HG02981 (cell line): ENCODE data around the gene ST3GAL4.
A peak's percentile ranks its signal among the peaks of the same experiment; 100 is the strongest.
"Not testable (repeated sequence)": the region's sequence is repeated elsewhere in the genome, so short reads cannot be mapped to it uniquely, and the experiment has no call there.

Source experiments
- ATAC-seq: cut with Tn5 transposase; IDR thresholded peaks from one replicate; pipeline ENCODE4 v1.9.1; 2021; ENCODE audit warnings: mild to moderate bottlenecking, moderate library complexity; ENCODE audit not compliant: unreplicated experiment

The ST3GAL4 gene

DNA sequence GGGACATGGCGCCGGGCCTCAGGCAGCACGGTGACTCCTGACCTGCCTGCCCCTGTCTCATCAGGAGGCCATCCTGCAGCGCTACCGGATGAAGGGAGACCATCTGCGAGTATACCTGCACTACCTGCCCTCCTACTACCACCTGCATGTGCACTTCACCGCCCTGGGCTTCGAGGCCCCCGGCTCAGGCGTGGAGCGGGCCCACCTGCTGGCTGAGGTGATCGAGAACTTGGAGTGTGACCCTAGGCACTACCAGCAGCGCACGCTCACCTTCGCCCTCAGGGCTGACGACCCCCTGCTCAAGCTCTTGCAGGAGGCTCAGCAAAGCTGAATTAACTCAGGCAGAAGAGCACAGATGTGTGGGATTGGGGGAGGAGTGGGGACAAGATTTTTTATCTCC lies 10.2 kb upstream of the ST3GAL4 start:
- ATAC-seq = no peak

DNA sequence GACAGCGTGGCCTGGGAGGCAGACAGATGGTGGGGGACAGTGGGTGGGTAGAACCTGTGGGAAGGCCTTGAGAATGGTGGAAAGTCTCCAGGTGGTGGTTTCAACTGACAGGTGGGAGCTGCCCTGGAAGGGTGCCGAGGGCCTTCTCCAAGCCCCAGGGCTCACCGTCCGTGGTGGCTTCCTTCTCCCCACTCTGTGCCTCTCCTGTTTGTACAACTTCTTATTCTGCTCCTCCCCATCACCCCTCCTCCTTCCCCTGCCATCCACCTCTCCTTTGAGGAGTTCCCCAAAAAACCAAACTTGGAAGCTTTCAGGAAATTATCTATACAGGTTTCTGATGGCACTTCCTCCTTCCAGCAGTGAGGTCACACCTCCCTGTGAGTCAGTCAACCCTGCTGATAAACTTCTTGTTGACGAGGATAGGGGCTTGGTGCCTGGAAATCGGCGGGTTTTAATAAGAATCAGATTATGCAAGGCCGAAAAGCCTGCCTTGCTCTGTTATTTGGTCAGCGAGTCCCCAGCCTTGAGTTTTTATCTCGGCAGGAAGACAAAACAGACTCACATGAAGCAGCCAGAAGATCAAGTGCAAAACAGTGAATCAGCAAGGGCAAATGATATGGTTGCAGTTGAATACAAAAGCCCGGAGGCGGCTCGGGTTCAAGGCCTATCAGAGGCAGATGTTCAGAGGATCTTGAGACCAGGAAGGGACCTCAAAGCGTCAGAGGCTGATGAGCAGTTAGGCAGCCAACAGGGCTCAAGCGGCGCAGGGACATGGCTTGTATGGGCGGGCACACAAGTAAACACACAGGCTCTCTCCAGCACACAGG lies 9.5 kb upstream of the ST3GAL4 start:
- ATAC-seq = no peak

DNA sequence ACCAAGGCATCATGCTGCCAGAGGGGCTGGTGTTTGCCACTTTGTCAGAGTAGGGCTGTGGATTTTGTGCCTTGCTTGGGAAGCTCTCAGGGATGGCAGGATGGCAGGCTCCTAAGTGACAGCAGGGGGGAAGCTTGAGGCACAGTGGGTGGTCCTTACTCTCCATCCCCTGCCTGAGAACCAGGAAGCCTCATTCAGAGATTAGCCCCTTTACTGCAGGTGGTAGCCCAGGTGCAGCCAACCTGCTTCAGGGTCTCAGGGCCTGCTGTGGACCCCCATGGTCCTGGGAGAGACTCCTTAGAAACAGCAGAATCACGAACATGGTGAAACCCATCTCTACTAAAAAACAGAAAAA lies 8.9 kb upstream of the ST3GAL4 start:
- ATAC-seq = no peak

DNA sequence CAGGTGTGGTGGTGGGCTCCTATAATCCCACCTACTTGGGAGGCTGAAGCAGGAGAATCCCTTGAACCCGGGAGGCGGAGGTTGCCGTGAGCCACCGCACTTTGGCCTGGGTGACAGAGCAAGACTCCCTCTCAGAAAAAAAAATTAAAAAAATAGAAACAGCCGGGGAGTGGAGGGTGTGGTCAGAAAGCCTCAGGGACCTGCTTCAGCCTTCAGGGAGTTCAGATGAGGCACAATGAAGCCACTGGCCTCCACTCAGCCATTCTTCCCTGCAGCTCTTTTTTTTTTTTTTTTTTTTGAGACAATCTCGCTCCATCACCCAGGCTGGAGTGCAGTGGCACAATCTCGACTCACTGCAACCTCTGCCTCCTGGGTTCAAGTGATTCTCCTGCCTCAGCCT lies 8.5 kb upstream of the ST3GAL4 start:
- ATAC-seq = not testable (repeated sequence)

DNA sequence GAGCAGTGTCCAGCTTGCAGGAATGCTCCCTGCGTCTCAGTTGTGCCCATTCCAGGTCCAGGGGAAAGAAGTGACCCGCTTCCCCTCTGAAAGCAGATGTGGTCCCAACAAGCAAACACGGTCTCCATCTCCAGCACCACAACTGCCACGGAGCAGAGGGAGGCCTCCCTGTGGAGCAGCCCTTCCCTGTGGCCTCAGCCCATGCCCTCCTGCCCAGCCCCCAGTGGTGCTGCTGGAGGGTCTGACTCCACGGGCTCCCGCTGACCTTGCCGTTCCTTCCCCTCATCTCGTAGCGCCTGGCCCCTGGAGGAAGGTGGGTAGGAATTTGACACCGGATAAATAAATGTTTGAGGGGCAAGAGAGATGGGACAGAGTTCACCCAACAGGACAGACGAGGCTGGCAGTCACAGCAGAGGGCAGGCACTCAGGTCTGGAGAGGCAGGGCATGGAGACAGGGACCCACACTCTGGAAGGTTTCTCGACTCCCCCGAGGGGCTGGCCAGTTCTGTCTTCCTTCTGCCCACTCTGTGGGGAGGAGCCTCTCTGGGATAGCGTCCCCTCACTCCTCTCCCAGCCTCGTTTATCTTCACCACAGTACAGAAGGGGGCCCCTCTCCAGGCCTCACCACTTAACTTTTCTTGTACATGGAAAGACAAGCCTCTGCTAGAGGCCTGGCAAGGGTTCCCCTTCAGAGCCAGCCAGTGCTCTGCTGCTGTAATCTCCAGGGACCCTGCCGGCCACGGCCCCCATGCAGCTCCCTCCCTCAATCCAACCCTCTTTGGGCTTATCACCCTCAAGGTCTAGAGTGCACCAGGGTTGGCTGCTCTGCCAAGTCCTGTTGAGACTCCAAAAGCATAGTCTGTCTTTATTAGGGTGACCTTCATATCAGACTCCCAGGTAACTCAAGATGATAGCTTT lies 7.5 kb upstream of the ST3GAL4 start:
- ATAC-seq = no peak

DNA sequence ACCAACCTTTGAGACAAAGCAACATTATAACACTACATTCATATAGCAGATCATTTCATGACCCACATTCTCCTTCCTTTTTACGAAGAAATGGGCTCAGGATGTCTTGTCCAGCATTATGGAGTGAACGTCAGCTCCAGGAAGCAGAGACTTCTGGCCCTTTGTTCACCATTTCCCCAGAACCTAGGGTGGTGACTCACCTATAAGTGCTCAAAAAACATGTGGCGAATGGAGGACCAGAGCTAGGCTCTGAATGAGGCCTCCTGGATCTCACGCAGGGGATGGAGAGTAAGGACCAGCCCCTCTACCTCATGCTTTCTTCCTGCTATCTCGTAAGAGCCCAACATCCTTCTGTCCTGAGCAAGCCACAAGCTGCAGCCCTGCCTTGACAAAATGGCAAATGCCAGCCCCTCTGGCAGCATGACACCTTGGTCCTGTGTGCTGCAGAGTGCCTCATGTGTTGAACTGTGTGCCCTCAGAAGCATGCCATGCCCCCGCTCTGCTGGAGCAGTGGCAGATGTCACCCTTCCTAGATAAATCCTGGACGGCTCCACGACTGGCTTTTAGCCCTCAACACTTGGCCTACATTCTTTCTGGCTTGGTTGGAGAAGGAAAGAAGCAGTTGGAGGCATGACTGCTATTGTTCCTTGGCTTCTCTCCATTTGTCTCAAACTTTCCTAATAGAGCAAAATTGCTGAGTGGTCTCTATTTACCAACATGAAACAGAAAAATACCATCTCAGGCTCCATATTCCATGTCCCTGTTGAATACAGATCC lies 6.5 kb upstream of the ST3GAL4 start:
- no peak for ATAC-seq

DNA sequence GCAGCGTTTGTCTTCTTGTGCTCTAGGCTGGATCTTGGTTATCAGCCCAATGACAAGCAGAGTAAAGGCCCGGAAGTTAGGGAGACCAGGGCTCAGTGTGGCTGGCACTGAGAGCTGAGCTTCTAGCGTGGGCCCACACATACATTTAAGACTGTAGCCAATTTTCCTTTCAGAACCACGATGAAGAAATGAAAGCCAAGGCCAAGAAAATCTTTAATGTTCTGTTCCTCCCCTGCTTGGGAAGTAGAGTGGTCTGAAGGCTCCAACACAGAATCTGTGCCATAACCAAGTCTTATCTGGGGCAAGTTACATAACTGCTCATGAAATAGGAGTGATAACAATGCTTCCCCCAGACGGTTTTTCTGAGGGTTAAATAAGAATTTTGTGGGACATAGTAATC lies 4.7 kb upstream of the ST3GAL4 start:
- no peak for ATAC-seq

DNA sequence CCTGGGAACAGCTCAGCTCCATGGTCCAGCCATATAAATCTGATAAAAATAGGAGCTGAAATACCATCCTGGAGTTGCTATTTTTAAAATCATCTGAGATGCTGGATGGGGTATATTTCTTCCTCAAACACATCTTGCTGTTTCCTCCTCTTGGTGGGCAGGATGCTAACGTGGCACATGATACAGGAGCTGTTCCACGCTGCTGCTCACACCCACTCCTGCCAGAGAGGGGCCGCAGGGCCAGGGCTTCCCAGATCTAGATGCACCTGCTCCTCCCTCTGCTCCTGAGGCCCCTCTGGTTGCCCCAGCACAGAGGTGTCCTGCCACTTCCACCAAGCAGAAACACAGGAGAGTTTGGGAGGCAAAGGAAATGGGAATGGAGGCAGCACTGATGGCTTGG lies 3.3 kb upstream of the ST3GAL4 start:
- no peak for ATAC-seq

DNA sequence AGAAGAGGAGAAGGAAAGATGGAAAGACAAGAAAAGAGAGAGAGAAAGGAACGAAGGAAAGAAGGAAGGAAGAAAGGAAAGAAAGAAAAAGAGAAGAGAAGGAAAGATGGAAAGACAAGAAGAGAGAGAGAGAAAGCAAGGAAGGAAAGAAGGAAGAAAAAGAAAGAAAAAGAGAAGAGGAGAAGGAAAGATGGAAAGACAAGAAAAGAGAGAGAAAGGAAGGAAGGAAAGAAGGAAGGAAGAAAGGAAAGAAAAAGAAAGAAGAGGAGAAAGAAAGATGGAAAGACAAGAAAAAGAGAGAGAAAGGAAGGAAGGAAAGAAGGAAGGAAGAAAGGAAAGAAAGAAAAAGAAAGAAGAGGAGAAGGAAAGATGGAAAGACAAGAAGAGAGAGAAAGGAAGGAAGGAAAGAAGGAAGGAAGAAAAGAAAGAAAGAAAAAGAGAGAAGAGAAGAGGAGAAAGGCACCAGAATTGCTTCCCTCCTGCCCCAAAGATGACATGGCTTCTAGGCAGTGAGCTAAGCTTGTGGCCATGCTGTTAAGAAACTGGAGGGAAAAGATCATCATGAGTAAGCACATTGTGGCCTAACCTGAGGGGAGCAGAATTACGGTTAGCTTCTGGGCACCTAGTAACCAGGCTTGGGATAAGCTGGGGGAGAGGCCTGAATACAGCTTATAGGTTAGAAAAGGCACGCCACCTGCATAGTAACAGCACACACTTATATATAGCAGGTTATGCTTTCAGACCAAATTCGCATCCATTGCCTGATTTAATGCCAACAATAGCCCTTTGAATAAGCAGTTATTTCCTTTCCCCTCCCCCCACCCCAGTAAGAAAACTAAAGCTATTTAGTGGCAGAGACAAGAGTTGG lies 2.3 kb upstream of the ST3GAL4 start:
- ATAC-seq = no peak

DNA sequence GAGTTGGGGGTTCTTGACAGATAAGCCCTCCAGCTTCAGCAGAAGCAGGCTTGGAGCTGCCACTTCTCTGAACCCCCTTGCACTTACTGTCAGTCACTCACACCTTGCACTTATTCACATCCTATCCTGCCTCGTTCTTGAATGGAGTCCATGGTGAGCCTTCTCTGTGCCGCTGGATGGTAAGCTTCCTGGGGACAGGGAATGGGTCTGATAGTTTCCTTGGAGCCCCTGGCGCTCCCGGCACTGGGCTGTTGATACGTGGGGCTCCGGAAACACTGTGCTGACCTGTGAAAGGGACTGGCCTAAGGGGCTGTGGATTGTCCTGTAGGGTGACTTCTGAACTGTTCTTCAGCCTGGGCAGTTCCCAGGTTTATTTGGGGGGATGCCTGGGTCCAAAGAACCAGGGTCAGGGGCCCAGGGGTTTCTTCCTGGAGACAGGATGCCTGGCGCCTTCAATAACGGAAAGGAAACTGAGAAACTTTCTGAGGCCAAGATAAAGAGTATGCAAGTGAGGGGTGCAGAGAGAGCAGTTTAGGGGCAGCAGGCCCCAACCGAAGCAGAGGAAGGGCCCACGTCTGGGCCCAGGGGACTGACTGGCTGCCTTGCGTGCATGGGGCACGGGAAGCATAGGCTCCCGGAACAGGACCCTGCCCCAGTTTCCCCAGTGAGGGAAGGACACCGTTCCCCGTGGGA lies 709 bp upstream of the ST3GAL4 start:
- peak; percentile 33 for ATAC-seq

DNA sequence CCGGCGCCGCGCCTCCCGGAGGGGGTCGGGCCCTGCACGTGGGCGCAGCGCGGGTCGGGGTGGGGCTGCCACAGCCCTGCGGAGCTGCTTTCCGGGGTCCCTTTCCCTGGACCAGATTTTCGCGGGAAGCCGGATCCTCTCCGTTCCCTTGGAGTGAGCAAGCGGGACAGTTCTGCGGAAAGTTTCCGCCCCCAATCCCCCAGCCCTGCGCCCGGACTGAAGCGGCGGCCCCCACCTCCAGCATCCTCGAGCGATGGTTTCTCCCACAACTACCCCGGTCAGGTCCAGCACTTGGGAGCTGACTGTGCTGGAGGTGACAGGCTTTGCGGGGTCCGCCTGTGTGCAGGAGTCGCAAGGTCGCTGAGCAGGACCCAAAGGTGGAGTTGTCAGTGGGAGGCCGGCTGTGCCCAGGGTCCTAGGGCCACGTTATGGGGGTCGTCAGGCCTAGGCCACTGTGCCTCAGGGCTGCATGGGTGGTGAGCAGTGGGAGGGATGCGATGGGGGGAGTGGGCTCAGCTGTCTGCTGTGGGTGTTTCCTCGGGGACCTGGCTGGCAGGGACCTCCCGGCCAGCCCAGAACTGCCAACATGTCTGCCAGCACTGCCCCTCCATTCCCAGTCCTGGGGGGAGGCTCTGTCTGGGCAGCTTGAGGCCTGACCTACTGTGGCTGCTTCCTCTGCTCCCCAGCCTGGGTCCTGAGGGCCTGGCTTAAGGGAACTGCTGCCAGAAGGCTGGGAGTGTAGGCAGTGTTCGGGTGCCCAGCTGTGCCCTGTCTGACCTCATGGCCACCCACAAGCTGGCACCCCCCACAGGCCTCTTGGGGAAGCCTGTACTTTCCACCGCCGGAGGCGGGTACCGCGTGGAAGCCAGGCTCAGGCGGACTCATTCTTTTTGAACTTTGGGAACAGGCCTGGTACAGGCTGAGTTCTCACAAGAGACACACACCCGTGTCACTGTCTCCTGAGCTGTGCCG lies 726 bp downstream of the ST3GAL4 start:
- peak; percentile 22 for ATAC-seq

DNA sequence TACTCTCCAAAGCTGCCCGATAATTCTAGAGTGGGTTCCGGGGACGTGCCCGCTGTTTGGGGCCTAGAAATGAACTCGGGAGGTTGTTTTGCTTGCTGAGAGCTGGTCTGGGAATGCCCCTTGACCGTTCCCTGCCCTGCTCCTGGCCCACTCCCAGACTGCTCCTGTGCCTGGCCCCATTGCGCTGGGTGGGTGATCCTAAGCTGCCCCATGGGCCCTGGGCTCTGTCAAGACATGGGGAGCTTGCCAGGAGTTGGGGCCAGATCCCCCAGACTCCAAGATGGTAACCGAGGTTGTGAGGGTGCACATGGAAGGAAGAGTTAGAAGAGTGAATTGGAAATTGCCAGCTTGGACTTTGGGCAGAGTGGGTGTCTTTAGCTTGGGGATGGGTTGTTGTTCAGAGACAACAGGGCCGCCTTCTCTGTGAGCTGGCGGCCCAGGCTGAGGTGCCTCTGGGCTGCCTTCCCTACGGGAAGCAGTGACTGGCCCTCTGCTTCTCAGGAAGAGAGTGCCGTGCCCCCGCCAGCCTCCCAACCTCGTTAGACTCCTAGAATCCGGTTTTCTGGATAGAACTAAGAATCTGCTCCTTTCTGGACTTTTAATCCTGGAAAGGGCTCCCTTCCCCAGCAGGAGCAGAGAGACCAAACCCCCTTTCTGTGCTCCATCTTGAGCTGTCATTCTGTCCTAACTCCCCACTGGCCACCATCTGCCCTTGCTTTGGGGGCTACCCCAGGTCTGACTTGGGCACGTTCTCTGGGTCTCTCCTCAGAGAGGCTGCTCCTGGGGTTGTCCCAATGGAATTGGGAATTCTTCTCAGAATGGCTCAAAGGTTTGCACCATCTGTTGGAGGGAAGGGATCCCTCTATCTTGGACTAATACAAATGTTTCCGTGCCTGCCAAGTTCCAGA lies 1.8 kb downstream of the ST3GAL4 start:
- ATAC-seq = no peak

DNA sequence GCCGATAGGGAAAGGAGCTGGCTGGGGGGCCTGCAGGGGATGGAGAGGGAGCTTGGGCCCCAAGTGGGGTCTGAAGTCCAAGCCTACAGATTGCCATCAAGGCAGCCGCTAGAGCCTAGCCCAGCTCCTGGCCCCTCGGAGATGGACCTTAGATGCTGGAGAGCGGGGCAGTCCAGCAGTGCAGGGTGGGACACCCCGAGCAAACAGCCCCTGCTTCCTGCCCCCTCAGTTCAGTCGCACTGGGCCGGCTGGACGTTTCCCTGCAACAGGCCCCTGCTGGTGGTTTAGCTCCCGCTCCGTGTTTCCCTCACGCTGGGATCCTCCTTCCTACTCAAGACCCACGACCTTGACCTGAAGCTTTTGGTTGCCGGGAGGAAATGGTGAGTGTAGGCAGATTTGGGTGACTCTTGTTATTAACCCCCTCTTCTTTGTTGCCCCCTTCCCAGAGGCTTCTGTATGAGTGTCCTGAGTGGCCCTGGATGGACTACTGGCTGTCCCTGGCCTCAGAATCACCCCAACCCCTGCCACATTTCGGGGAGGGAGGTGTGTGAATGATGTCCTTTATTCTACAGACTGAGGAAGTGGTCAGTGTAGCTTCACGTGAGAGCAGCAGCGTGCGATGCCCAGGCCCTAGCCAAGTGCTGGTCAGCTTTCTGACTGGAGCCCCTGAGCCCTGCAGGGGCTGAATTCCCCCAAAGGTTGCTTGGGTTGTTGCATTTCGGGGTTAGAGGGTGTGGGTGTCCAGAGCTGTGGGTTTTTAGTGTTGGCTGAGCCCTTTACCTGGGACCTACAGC lies 2.7 kb downstream of the ST3GAL4 start:
- no peak for ATAC-seq

DNA sequence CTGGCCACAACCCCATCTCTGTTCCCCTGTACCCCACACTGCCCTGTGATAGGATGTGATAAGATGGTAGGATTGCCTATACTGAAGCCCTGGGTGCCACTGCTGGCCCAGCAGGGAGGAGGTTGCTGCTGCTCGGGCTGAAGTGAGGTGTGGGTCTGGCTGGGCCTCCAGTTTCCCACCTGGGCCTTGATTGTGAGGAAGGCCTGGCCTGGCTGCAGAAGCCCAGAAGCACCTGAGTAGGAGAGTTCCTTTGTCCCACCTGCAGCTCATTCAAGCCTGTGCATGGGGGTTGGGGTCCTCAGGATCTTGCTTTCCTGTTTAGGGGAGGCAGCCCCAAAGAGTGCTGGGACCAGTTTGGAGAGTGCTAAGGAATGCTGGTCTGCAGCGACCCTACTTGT lies 3.3 kb downstream of the ST3GAL4 start:
- ATAC-seq = no peak

DNA sequence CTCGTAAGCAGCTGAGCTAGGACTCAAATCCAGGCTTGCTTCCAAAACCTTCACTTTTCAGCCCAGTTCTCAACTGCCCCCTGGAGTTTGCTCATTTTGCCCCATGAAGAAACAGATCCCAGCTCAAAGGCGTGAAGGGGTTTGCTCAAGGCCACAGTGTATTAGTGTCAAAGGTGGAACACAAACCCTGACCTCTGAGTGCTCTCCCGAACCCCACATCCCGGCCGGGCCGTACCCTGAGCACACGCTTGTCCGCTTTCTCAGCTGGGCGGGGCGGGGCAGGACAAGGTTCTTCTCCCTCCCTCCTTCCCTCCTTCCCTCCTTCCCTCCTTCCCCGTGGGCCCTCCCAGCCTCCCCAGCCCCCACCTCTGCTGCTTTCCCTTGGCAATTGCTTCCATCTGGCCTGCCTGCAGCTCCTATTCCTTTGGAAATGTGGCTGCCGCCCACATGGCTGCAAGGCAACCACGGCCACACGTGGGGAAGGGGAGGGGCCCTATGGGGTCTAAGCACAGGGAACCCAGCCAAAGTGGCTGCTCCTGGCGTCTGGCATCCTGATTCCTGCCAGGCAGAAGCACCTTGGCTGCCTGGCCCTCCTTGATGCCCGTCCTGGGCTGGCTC lies 4.1 kb downstream of the ST3GAL4 start:
- no peak for ATAC-seq

DNA sequence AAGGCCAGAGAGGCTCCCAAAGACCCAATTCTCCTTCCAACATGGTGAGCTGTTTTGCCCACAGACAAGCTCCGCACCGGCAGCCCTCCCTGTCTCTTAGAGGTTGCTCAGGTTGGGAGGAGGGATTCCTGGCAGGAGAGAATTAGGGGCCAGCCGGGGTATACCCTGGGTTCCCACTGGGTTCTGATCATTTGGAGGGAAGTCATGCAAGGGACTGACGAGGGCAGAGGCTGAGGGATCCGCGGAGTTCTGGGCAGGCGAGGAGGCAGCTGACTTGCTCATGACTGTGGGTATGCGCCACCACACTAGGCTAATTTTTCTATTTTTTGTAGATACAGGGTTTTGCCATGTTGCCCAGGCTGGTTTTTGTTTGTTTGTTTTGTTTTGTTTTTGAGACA lies 4.6 kb downstream of the ST3GAL4 start:
- ATAC-seq = no peak
